ENCODE data around the gene DPEP2NB. TPM values are rescaled to one million over a fixed set of nuclear protein-coding genes. Genes with fewer than 3 reads are reported as not detected.

The DPEP2NB gene
- total RNA-seq, 1 experiment from 2014 or later, result not detected

GRCh38 chr16:67982011-67982696 is 33.6 kb downstream of the DPEP2NB start:
- H3T11ph ChIP-seq (ENCODE audit: low read length), result no peak overlapping the region
- H2BK120ac ChIP-seq (ENCODE audit: low read depth, low read length, poor library complexity, severe bottlenecking), result no peak overlapping the region
- no CpG with 5 or more reads among the region's 49 CpGs for WGBS (ENCODE audit: extremely low coverage, insufficient read length, low lambda C conversion rate)
- TF ChIP-seq, protein P1, sequence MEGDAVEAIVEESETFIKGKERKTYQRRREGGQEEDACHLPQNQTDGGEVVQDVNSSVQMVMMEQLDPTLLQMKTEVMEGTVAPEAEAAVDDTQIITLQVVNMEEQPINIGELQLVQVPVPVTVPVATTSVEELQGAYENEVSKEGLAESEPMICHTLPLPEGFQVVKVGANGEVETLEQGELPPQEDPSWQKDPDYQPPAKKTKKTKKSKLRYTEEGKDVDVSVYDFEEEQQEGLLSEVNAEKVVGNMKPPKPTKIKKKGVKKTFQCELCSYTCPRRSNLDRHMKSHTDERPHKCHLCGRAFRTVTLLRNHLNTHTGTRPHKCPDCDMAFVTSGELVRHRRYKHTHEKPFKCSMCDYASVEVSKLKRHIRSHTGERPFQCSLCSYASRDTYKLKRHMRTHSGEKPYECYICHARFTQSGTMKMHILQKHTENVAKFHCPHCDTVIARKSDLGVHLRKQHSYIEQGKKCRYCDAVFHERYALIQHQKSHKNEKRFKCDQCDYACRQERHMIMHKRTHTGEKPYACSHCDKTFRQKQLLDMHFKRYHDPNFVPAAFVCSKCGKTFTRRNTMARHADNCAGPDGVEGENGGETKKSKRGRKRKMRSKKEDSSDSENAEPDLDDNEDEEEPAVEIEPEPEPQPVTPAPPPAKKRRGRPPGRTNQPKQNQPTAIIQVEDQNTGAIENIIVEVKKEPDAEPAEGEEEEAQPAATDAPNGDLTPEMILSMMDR (conservative IDR thresholded peaks at IDR 0.05), result no peak
- no peak overlapping the region for H3K4ac ChIP-seq (ENCODE audit: low read depth, low read length)
- no peaks in the 10 kb centered on the region for H3K36me3 Mint-ChIP-seq (ENCODE audit: insufficient read depth in 1 of 3, low read depth in 3 of 3)
- H3K27me3 Mint-ChIP-seq (ENCODE audit: low read depth), result peaks cover 10% of the 10 kb centered on the region
- H2BK12ac ChIP-seq (ENCODE audit: insufficient read length, low read depth, low read length), result no peak overlapping the region
- H4K8ac ChIP-seq (replicated peaks; ENCODE audit: insufficient read length, low read depth, low read length), result no peak overlapping the region
- H3K4me1 ChIP-seq (ENCODE audit: insufficient read depth, low read length), result peaks cover 2% of the 10 kb centered on the region; the same call in 1 of the 2 replicates
- no peaks in the 10 kb centered on the region for H3K23me2 ChIP-seq (ENCODE audit: insufficient read length, low read depth, low read length, poor library complexity, severe bottlenecking)
- H3K4me2 ChIP-seq (ENCODE audit: insufficient read depth, insufficient read length, low read length), result no peak overlapping the region
- H3K27me3 ChIP-seq (ENCODE audit: insufficient read depth, low read length), result no peaks in the 10 kb centered on the region; the same call in 1 of the 2 replicates
- H3K27ac Mint-ChIP-seq, result peak overlapping the region in 1 of 3 experiments; percentile 52; a peak in 1 of 7 replicates
- H2AFZ ChIP-seq (ENCODE audit: low read length), result no peak overlapping the region
- no peaks in the 10 kb centered on the region for H3K79me1 ChIP-seq (ENCODE audit: insufficient read depth, low read depth, low read length, poor library complexity, severe bottlenecking)
- H3K9me3 ChIP-seq (ENCODE audit: control insufficient read depth, low read depth, low read length), result no peaks in the 10 kb centered on the region
- H3K79me2 ChIP-seq (ENCODE audit: insufficient read depth, low read length), result no peaks in the 10 kb centered on the region
- no peak overlapping the region for H2BK5ac ChIP-seq (ENCODE audit: insufficient read length, low read length)
- no peak overlapping the region for H3K23ac ChIP-seq (ENCODE audit: insufficient read length, low read depth, low read length)
- H4K91ac ChIP-seq (ENCODE audit: insufficient read length, low read depth, low read length), result no peak overlapping the region
- peaks cover 6 to 8% of the 10 kb centered on the region in 2 experiments for H3K4me1 Mint-ChIP-seq
- H4K20me1 ChIP-seq (ENCODE audit: control insufficient read depth, insufficient read depth, insufficient read length), result no peaks in the 10 kb centered on the region
- no peak overlapping the region for H2BK15ac ChIP-seq (ENCODE audit: low read depth, low read length)
- no peak for DNase-seq
- no peak overlapping the region for H3K9ac ChIP-seq (ENCODE audit: extremely low read depth, insufficient read length, low read length)
- no peaks in the 10 kb centered on the region for H3K9me3 Mint-ChIP-seq
- H3K18ac ChIP-seq (ENCODE audit: insufficient read length, low read depth, low read length), result no peak overlapping the region
- H4K5ac ChIP-seq (ENCODE audit: insufficient read length, low read depth, low read length), result no peak overlapping the region
- no peak overlapping the region for H3K56ac ChIP-seq (ENCODE audit: insufficient read length, low read depth, low read length)
- no peak overlapping the region for H2AK5ac ChIP-seq (ENCODE audit: insufficient read length, low read length)
- H2BK20ac ChIP-seq (ENCODE audit: low read depth, low read length, poor library complexity, severe bottlenecking), result no peak overlapping the region
- no peak overlapping the region for H3K4me3 Mint-ChIP-seq
- H3K14ac ChIP-seq (ENCODE audit: insufficient read depth, low read length), result no peak overlapping the region
- no peak overlapping the region for H3K27ac ChIP-seq (ENCODE audit: insufficient read length, low read depth, low read length)
